HG02885 (cell line): ENCODE data around the gene ADH4.
"Not testable (repeated sequence)": the region's sequence is repeated elsewhere in the genome, so short reads cannot be mapped to it uniquely, and the experiment has no call there.

ENCODE experiments used
- ATAC-seq: cut with Tn5 transposase; IDR thresholded peaks from one replicate; pipeline ENCODE4 v1.9.1; 2021; ENCODE audit warnings: mild to moderate bottlenecking; ENCODE audit not compliant: unreplicated experiment, poor library complexity

The ADH4 gene

DNA sequence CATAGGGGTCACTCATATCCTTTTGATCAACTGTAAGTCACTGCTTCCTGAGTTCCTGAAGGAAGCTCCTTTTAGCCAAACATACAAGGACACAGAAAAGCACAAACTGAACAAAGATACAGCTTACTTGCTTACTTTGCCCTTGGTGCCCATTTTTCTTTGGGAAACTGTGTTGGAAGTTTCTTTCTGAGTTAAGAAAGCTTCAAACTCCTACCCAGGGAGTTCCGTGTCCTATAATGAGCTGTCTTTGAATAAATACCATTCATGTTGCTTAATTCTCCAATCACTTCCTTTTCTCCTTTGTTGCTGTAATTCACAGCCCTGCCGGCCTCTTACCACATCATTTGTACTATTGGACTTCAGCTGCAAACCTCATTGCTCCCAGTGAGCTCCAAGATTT is at the start of gene ADH4:
Gene ADH4, minus strand, starts transcription at position 228 of the 400 bp plus-strand sequence. Its CDS starts 75 bp downstream, at position 153.
- ATAC-seq: no peak

GRCh38 chr4:99190336-99190735 is 46.2 kb upstream of the ADH4 start:
- no peak for ATAC-seq

DNA sequence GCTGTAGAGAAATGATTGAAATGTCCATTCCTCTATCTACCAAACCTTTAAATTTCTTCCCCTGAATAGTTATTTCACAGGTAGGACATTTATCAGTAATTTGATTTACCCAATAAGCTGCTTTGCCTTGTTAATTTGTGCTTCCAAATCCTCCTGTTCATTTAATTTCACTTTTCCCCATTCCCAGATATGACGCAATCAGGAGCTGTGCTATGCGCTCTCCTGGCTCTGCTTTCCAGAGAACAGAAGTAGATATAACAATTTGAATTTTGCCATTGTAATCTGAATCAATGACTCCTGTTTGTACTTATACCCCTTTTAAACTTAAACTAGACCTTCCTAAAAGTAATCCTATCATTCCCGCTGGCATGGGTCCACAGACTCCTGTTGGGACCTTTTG is 45.8 kb upstream of the ADH4 start:
- not testable (repeated sequence) for ATAC-seq

DNA sequence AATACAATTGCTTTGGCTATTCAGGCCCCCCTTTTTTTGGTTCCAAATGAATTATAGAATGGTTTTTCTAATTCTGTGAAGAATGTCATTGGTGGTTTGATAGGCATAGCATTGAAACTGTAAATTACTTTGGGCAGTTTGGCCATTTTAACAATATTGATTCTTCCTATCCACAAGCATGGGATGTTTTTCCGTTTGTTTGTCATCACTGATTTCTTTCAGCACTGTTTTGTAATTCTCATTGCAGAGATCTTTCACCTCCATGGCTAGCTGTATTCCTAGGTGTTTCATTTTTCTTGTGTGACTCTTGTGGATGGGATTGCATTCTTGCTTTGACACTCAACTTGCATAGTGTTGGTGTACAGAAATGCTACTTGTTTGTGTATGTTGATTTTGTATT is 41.9 kb upstream of the ADH4 start:
- ATAC-seq: no peak

DNA sequence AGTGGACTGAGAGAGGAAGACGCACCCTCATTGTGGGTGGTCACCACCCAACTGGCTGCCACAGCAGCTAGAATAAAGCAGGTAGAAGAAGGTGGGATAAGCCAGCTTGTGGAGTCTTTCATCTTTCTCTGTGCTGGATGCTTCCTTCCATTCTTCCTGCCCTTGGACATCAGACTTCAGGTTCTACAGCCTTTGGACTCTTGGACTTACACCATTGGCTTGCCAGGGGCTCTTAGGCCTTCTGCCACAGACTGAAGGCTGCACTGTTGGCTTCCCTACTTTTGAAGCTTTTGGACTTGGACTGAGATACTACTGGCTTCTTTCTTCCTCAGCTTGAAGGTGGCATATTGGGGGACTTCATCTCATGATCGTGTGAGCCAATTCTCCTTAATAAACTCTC is 41.5 kb upstream of the ADH4 start:
- no peak for ATAC-seq

- no peak for ATAC-seq
Observed at GRCh38 chr4:99180382-99181070, 36.4 kb upstream of the ADH4 start.

DNA sequence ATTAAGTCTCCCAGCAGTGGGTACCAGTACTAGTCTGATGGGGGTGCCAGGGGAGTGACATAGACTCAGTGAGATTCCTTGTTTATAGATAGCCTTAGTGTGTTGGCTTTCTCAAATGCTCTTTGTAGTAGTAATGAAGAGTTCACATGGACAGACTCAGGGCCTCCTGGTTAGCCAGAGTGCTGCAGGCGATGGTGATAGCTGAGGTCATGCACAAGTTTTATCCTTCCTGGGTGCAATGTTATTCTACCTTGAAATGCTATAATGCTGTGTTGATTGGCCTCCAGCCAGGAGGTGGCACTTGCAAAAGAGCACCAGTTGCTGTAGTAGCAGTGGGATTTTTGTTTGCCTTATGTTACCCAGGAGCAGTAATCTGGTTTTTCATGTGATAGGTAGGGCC is 35.5 kb upstream of the ADH4 start:
- no peak for ATAC-seq

DNA sequence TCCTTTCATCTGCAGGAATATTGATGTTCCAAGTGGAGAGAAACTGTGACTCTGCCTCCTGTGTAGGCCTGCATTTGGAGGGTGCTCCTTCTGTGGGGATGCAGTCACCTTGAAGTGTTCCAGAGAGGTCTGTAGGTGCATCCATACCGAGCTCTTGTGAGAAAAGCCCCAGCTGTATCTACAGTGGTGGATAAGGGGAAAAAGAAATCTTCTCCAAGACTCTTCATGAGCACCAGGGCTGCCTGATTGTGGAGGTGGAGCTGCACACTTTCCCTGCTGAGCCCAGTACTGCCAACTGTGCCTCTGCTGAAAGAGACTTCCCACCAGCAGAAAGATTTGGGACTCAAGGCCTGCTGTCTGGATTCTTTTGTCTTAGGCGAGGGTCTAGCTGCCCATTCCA is 35.1 kb upstream of the ADH4 start:
- no peak for ATAC-seq

DNA sequence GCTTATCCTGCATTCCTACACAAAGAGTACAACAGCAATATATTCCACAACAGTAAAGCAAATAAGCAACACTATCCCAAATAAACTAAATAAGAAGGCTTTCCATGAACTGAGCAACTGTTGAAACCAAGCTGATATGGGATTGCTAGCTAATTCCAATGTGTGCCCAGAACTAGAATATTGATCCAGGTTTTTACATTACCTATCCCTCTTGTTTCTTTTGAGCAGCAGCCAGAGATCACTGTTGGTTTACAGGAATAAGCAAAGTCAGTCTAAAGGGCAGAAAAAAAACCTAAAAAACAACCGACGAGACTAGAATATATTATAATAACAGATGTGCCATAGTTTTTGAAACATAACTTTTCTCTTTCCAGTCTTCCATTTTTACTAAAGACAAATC is 22.4 kb upstream of the ADH4 start:
- ATAC-seq: no peak

- no peak for ATAC-seq
Observed at GRCh38 chr4:99165978-99166377, 21.9 kb upstream of the ADH4 start.

GRCh38 chr4:99161373-99162099 is 17.4 kb upstream of the ADH4 start:
- no peak for ATAC-seq

- ATAC-seq: no peak
Observed at GRCh38 chr4:99159699-99160098, 15.6 kb upstream of the ADH4 start.

DNA sequence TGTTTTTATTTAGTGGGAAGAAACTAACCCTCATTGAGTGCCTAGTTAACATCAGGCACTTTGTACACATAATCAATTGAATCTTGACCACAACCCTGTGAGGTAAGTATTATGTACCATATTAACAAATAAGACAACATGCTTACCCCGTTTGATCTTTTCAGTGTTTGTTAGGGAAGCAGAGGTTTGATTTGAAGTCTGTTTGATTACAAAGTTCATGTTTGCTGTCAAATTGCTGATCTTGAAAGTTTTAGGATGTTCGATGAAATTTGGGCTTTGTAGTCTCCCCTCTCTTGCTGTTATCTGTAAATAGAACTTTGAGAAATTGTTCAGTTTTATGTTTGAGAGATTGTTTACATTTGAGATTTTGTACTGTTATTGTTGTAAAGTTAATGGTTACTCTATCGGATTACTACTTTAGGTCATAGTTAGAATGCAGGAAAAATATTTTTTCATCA is 13.4 kb upstream of the ADH4 start:
- no peak for ATAC-seq

DNA sequence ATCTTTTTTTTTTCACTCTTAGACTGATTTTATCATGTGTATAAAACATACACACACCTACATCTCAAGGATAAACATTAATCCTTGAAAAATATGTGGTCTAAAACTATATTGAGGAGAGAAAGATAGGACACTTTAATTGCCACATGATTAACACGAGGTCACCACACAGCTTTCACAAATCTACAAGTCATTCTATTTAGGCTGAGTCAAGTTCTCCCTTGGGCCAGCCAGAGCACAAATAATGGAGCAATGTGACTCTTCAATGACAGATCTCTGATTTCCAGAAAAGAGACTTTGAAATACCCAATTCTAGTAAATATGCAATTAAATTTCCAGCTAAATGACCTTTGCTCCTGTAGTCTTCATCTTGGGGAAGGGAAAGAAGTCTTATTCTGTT is 12.9 kb upstream of the ADH4 start:
- no peak for ATAC-seq

GRCh38 chr4:99154658-99155342 is 10.7 kb upstream of the ADH4 start:
- ATAC-seq: no peak

GRCh38 chr4:99151995-99152394 is 7.9 kb upstream of the ADH4 start:
- ATAC-seq: no peak

DNA sequence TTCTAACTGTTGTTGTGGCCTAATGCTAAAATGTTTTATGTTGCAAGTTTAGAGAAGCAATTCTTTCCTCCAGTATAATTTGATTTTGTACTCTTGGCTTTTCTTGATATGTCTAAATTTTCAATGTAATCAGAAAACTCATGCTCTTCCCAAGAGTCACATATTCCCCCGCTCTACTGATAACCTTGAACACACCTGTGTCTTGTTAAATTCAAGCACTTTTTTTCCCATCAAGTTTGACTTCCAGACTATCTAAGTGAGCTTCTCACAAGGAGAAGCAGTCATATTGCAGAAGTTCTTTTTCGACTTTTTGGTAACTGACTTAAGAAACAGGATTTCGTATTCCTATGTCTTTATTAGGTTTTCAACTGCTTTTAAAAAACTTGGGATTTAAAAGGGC is 7.4 kb upstream of the ADH4 start:
- no peak for ATAC-seq

- no peak for ATAC-seq
Observed at GRCh38 chr4:99149426-99150019, 5.4 kb upstream of the ADH4 start.

DNA sequence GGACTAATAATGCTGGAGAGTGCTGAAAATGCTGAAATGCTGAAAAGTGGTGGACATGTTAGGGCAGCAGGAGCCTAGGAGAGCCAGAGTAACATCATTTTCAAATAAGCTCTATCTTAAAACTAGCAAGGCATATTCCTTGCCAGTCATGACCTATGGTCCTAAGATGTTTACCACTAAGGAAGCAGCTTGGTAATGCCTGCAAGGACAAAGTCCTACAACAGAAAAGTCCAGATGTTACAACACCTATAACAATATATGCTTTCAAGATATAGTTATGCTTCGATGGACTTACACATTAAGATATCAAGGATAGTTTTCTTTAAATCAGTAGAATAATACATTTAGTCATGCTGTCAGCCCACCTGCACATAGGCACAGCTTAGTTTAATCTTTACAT is 4.5 kb upstream of the ADH4 start:
- ATAC-seq: no peak

DNA sequence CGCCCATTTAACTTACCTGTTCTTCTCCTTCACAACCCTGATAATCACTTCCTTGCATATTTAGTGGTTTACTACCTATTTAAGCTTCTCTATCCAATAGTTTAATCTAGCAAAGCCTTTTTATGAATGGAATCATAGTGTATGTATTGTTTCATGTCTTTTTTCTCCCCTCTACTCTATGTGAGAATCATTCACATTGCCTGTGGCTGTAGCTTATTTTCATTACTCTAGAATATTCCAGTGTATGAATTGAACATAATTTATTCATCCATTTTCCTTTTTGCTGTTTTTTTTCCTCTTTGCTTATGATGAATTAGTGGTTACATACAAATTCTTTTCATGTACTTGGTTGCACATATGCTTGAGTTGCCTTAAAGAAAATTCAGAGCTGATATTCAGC is 490 bp upstream of the ADH4 start:
- ATAC-seq: no peak

- ATAC-seq: no peak
Observed at GRCh38 chr4:99136329-99136728, 7.8 kb downstream of the ADH4 start.
